OCI-LY7 (cell line): ENCODE measurements around the gene RAPGEF6. TPM values are rescaled to one million over a fixed set of nuclear protein-coding genes. Genes with fewer than 3 reads are reported as not detected.

Experiments
- BruUV-seq: library from RNA; stranded (reverse); fragments of 400-500 nt; replicated peaks from 2 replicates; lab custom pipeline; 2021; lab: Mats Ljungman, UMichigan
- CTCF ChIA-PET: fragments of 300-600 bp; sonication (Branson Sonifier 250); formaldehyde crosslinking; loops from one replicate; lab custom pipeline; 2022; ENCODE audit warnings: antibody characterized with exemption; ENCODE audit not compliant: unreplicated experiment; lab: Charles Lee
- POLR2A ChIA-PET: fragments of 300-600 bp; sonication (Branson Sonifier 250); formaldehyde crosslinking; loops from one replicate; lab custom pipeline; 2022; ENCODE audit warnings: antibody characterized with exemption; lab: Charles Lee
- DNase-seq: peaks from one replicate; pipeline ENCODE4 v3.0.0-alpha.2; 2015; ENCODE audit warnings: low spot score
- H2AFZ ChIP-seq: fragments of 200-600 bp; sonication (generic), shearing (Covaris generic); 2 replicates; pipeline ENCODE4 v1.6.1; 2014; ENCODE audit warnings: mild to moderate bottlenecking, antibody characterized with exemption, low read length, moderate library complexity
- H3K27ac ChIP-seq: fragments of 200-600 bp; sonication (generic); 2 replicates; pipeline ENCODE4 v1.5.1; 2014; ENCODE audit warnings: mixed run types, low read depth, mild to moderate bottlenecking, moderate library complexity, low read length, inconsistent platforms; ENCODE audit not compliant: poor library complexity, severe bottlenecking
- H3K36me3 ChIP-seq: fragments of 200-600 bp; sonication (generic); 2 replicates; pipeline ENCODE4 v1.6.1; 2014; ENCODE audit warnings: mild to moderate bottlenecking, antibody characterized with exemption, low read length, moderate library complexity, mixed read lengths; ENCODE audit not compliant: insufficient read depth
- H3K4me1 ChIP-seq: fragments of 200-600 bp; sonication (generic); 2 replicates; pipeline ENCODE4 v1.5.1; 2014; ENCODE audit warnings: mild to moderate bottlenecking, low read length; ENCODE audit not compliant: insufficient read depth, poor library complexity, severe bottlenecking
- H3K4me2 ChIP-seq: fragments of 200-600 bp; sonication (generic); 2 replicates; pipeline ENCODE4 v1.6.1; 2014; ENCODE audit warnings: mild to moderate bottlenecking, low read length
- H3K4me3 ChIP-seq: fragments of 200-600 bp; sonication (generic); 2 replicates; pipeline ENCODE4 v1.5.1; 2014; ENCODE audit warnings: mild to moderate bottlenecking, low read depth, low read length; ENCODE audit not compliant: poor library complexity, severe bottlenecking
- H3K79me2 ChIP-seq: fragments of 200-600 bp; sonication (generic); 2 replicates; pipeline ENCODE4 v1.6.1; 2016; ENCODE audit warnings: low read depth, mild to moderate bottlenecking, low read length, moderate library complexity, mixed read lengths; ENCODE audit not compliant: insufficient read depth
- H3K9me2 ChIP-seq: fragments of 200-600 bp; sonication (generic); 2 replicates; pipeline ENCODE4 v1.6.1; 2016; ENCODE audit warnings: mild to moderate bottlenecking, low read length, mixed read lengths; ENCODE audit not compliant: insufficient read depth
- H3K9me3 ChIP-seq: fragments of 200-600 bp; sonication (generic); 2 replicates; pipeline ENCODE4 v1.6.1; 2014; ENCODE audit warnings: mild to moderate bottlenecking, mixed run types, low read length, mixed read lengths
- H4K20me1 ChIP-seq: fragments of 200-600 bp; sonication (generic); 2 replicates; pipeline ENCODE4 v1.6.1; 2014; ENCODE audit warnings: mild to moderate bottlenecking, antibody characterized with exemption, low read length, moderate library complexity, mixed read lengths; ENCODE audit not compliant: insufficient read depth
- EZH2phosphoT487 ChIP-seq: fragments of 200-600 bp; sonication (generic); IDR thresholded peaks from 2 replicates; pipeline ENCODE4 v1.6.1; 2018; ENCODE audit warnings: low read depth, borderline replicate concordance, mild to moderate bottlenecking, mixed run types, antibody characterized with exemption, low read length, moderate library complexity, mixed read lengths
- intact Hi-C: fragments of 100-400 bp; cut with micrococcal nuclease; formaldehyde crosslinking; loops from one replicate; pipeline ENCODE4 v1.10.0; 2022; ENCODE audit not compliant: unreplicated experiment
- total RNA-seq, 2 experiments: library from RNA; depleted of rRNA in 1 of 2; stranded (reverse); fragments of >200 nt in 1 of 2; shearing (Covaris generic) in 1 of 2; gene quantifications; 2 replicates each; pipeline ENCODE4 v1.2.3, GENCODE V29; 2014 to 2022
- TF ChIP-seq, protein P1 (sequence below): fragments of 200-600 bp; sonication (generic); conservative IDR thresholded peaks from 2 replicates; pipeline ENCODE4 v1.5.1; 2014; ENCODE audit warnings: mild to moderate bottlenecking, antibody characterized with exemption, low read length, moderate library complexity, mixed read lengths

RAPGEF6 gene
- total RNA-seq, 2 experiments from 2014 or later, result 39.6 to 50.8 TPM

- no peaks in the 10 kb centered on the region for H3K9me3 ChIP-seq
- H2AFZ ChIP-seq, result no peak overlapping the region
- peak overlapping the region; percentile 65 for H3K4me2 ChIP-seq
- DNase-seq, result no peak
- CTCF ChIA-PET, result no interaction called here
- no peaks in the 10 kb centered on the region for H4K20me1 ChIP-seq
- H3K27ac ChIP-seq, result peak overlapping the region; percentile 87
- H3K9me2 ChIP-seq, result no peaks in the 10 kb centered on the region
- H3K4me1 ChIP-seq, result peaks cover 83% of the 10 kb centered on the region
- intact Hi-C loops, result loop anchor here (5.0 kb wide), 1 partner anchor 1057 kb away; no protein-coding TSS in a partner anchor
- H3K79me2 ChIP-seq, result peaks cover 93% of the 10 kb centered on the region
- peaks cover 22% of the 10 kb centered on the region for H3K36me3 ChIP-seq
- POLR2A ChIA-PET, result interaction anchor here (0.8 to 3.6 kb wide), 7 partner anchors 13 to 1051 kb away, joined by 3 to 18 read pairs (median 3); partner anchors contain the start of gene HINT1
- no peak for TF ChIP-seq EZH2phosphoT487
- TF ChIP-seq, protein P1, sequence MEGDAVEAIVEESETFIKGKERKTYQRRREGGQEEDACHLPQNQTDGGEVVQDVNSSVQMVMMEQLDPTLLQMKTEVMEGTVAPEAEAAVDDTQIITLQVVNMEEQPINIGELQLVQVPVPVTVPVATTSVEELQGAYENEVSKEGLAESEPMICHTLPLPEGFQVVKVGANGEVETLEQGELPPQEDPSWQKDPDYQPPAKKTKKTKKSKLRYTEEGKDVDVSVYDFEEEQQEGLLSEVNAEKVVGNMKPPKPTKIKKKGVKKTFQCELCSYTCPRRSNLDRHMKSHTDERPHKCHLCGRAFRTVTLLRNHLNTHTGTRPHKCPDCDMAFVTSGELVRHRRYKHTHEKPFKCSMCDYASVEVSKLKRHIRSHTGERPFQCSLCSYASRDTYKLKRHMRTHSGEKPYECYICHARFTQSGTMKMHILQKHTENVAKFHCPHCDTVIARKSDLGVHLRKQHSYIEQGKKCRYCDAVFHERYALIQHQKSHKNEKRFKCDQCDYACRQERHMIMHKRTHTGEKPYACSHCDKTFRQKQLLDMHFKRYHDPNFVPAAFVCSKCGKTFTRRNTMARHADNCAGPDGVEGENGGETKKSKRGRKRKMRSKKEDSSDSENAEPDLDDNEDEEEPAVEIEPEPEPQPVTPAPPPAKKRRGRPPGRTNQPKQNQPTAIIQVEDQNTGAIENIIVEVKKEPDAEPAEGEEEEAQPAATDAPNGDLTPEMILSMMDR, result no peak
- peak overlapping the region; percentile 24 for H3K4me3 ChIP-seq
- no TSS peak for BruUV-seq
Observed at GRCh38 chr5:131378721-131379541, 256.1 kb downstream of the RAPGEF6 start.

GRCh38 chr5:131377785-131378325 lies 257.2 kb downstream of the RAPGEF6 start:
- Histone ChIP-seq H3K9me2 (no peaks in the 10 kb centered on the region), H3K4me1 (peaks cover 85% of the 10 kb centered on the region), H4K20me1 (no peaks in the 10 kb centered on the region), H3K4me3 (no peak overlapping the region), H3K9me3 (no peaks in the 10 kb centered on the region), H3K36me3 (peaks cover 21% of the 10 kb centered on the region), H3K27ac (peak overlapping the region; percentile 87), H3K79me2 (peaks cover 93% of the 10 kb centered on the region), H2AFZ (no peak overlapping the region), H3K4me2 (peak overlapping the region; percentile 21; the same call in 1 of the 2 replicates)
- no peak for DNase-seq
- POLR2A ChIA-PET, result interaction anchor here (0.6 to 3.6 kb wide), 6 partner anchors 102 to 717 kb away, joined by 3 to 18 read pairs (median 3); no protein-coding TSS in a partner anchor
- CTCF ChIA-PET, result no interaction called here
- BruUV-seq, result no TSS peak
- intact Hi-C loops, result loop anchor here (5.0 kb wide), 1 partner anchor 1056 kb away; no protein-coding TSS in a partner anchor
- no peak for TF ChIP-seq EZH2phosphoT487
- TF ChIP-seq, protein P1, result no peak
